Eye (tissue), 1 donor: ENCODE results near the gene ITLN2.
"Not testable (repeated sequence)": the region's sequence is repeated elsewhere in the genome, so short reads cannot be mapped to it uniquely, and the experiment has no call there.

Experiments
- DNase-seq: peaks from one replicate; pipeline ENCODE4 v3.0.0-alpha.2; 2015

The ITLN2 gene

DNA sequence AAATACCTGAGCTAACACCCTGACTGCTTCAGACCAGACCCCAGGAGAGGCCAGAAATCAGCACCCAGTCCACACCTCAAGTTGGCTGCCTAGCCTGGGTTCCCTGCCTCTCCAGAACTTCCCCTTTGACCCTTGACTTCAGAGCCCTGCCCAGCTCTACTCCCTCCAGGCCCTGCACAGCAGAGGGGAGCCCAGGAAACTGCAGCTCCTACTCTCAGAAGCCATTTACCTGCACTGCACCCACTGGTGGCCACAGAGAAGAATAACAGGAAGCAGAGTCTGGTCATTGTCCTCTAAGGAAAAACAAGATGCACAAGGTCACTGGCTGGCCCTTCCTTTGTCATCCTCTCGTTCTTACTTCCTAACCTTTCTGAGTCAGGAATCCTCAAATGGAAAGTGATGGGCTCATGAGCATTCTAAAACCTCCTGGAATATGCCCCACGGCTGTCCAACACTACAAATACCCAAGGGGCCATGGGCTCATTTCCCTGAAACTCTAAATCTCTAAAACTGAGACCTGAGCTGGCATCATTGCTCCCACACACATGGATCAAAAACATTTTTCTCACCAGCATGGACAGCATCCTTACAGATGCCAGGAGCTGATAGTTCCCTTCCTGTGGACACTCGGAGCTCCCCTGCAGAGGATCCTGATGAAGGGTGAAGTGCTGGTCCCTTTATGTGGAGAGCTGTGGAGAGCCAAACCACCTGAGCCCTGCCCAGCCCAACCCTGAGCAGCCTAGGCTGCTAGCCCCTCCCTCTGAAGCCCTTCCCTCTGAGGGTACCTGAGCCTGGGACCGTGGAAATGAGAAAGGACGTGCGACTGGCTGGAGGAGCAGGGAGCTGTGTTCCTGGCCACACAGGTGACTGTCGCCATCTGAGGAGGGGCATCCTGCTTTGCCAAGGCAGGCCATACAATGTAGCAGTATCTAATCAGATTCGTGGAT lies at the start of gene ITLN2:
ITLN2 (minus strand) TSS at position 652 of the 947 bp plus-strand sequence; CDS start at position 584, 68 bp downstream.
- DNase-seq, result peak; percentile 27

DNA sequence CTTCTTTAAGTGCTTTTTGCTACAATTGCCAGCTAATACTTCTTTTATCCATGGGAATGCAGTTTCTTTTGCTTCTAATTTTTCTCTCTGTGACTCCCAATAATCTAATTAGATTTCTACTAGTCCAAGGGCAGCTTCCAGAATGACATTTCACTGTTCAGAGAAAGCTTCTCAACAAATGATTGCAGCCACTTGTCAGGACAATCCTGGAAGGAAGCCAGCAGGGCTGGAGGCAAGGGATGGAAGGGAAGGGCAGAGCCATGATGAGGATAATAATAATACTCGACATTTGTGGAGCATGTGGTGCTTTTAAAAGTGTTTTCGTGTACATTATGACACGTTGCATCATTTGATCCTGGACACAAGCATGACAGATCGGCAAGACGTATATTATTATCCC lies 46.9 kb upstream of the ITLN2 start:
- DNase-seq, result no peak

DNA sequence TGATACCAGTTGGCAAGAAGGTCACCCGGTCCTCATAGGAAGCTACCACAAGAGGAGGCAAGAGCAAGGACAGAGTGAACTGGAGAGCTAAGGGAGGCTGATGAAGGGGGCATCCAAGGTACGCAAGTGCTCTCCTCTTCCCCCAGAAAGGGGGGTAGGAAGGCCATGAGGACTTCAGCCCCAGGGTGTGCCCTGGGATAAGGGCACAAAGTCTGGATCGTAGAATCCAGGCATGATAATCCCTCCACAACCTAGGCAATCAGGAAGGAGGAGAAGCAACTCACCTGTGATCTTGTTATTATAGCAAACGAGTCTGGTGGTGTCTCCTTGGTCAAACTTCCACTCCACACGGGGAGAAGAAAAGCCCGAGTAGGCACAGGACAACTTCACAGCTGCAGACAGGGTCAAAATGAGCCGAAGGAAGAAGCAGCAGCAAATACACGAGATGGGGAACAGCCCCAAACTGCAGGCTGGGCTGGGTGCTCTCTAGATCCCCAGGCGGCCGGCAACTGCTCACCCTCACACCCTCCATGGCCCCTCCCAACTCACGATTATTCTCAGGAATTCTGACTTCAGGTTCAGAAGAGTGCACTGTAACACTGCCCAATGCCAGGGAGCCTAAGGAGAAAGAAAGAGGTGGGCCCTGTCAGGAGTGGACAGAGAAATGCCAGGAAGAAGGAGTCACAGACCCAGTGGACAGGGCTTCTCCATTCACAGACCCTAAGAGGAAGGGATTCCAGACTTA lies 46.3 kb upstream of the ITLN2 start:
- DNase-seq, result no peak

DNA sequence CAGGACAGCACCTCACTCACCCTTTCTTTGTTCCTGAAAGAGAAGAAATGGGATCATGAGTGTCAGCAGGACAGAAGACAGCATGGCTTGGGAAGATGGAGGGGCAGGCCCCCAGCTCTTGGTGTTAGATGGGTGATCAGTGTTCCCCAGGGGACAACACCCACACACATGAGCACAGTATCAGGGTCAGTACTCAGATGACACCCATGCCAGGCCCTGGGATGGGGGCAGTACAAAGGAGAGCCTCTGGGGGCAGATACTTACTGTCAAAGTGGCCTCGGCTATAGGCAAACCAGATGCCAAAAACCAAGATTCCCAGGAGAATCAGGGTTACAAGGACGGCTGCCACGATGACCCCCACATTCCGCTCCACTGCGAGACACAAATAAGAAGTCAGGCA lies 44.8 kb upstream of the ITLN2 start:
- no peak for DNase-seq

DNA sequence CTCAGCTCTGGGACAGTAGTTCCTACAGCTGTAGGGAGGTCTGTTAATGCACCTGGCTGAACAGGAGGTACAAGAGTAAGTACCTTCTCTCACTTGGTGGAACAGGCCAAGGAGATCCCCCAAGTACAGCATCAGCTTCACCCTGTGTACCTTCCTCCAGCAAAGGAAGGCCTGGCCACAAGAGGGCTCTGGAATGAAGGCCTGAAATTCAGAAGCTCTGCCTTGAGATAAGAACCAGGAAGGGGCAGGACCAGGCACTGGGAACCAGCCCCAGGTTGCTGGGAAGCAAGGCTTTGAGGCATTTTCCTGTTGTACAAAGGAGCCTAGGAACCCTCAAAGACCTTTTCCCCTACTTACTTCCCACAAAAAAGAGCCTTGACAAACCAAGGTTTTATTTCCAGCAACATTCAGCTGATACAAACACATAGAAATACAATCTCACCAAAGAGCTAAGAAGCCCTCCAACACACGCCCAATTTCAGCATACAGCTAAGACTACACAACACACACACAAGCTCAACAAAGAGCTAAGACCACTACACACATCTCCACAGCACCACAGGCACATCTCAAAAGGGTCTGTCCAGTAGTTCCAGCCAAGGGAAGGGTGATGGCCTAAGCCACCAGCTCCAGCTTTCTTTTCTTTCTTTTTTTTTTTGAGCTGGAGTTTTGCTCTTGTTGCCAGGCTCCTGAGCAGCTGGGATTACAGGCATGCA lies 42.9 kb upstream of the ITLN2 start:
- no peak for DNase-seq

DNA sequence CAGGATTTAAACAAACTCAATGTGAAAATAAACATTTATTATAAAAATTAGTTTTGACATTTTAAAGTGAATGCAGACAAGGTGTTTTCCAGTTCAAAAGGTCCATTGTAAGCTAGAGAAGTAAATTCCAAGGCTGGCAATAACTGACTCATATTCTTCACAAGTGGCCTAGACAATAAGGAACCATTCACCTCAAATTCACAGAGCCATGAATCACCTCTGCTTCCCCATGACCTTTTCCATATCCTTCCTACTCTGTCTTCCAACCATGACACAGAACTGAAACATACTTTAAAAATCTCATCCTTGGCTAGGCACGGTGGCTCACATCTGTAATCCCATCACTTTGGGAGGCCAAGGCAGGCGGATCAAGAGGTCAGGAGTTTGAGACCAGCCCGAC lies 41.6 kb upstream of the ITLN2 start:
- DNase-seq, result no peak

DNA sequence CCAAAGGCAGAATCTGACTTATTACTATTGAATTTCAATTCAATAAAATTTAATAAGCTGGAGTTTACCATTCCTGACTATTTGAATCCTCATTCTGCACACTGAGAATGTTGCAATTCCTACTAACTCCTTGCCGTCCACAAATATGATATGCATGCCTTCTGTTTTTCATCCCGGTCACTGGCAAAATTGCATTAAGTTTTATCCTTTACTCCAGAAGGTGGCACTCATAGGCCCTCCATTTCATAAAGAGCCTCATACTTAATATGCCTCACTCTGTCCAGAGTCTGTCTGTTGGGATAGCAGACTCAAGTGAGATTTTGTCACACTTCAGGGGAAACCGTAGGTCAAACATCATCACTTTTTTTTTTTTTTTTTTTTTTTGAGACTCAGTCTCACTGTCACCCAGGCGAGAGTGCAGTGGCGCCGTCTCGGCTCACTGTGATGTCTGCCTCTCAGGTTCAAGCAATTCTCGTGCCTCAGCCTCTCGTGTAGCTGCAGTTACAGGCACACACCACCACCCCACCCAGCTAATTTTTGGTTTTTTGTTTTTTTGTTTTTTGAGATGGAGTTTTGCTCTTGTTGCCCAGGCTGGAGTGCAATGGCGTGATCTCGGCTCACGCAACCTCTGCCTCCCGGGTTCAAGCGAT lies 39.1 kb upstream of the ITLN2 start:
- DNase-seq, result peak; percentile 35

DNA sequence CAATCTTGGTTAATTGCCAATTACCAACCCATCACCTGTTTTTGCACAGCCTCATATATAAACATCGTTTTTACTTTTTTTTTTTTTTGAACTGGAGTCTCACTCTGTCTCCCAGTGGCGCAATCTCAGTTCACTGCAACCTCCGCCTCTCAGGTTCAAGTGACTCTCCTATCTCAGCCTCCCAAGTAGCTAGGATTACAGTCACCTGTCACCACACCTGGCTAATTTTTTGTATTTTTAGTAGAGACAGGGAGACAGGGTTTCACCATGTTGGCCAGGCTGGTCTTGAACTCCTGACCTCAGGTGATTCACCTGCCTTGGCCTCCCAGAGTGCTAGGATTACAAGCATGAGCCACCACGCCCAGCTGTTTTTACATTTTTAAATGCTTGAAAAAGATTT lies 37.4 kb upstream of the ITLN2 start:
- DNase-seq, result not testable (repeated sequence)

DNA sequence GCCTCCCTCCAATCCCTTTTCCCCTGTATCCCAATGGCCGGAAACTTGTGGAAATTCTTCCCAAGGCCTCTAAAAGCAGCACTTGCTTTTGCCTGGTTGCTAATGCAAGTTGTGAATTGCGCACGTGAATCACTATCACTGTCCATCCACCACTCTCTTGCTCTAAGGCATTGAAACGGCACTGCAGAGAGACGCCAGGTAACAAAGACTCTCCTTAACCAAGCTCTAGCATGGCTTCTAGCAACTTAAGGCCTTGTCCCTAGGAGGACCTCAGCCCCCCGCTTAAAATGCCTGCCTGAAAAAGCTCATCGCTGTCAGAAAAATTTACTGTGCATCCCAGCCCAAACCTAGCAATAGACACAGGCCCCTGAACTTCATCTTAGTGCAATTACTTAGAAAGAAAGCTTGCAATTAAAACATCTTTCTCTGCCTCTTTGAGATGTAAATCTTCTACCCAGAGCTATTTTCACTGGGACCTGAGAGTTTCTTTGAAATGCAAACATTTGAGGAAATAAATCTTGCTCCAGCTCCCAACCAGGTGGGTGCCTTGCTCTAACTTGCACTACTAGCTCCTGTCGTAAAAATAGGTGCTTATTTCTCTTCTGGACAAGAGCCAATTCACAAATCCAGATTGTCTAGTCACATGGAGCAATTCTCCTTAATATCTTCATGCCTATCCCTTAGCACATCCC lies 32.9 kb upstream of the ITLN2 start:
- no peak for DNase-seq

DNA sequence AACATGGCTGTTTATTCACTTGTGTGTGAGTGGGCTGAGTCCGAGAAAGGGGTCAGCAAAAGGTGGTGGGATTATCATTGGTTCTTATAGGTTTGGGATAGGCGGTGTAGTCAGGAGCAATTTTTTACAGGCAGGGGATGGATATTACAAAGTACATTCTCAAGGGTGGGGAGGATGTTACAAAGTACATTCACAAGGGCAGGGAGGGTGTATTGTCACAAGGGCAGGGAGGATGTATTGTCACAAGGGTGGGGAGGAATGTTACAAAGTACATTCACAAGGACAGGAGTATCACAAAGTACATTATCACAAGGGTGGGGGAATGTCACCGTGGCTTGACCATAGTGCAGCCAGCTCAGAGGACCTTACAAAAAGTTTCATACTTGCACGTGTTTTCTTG lies 31.1 kb upstream of the ITLN2 start:
- no peak for DNase-seq

DNA sequence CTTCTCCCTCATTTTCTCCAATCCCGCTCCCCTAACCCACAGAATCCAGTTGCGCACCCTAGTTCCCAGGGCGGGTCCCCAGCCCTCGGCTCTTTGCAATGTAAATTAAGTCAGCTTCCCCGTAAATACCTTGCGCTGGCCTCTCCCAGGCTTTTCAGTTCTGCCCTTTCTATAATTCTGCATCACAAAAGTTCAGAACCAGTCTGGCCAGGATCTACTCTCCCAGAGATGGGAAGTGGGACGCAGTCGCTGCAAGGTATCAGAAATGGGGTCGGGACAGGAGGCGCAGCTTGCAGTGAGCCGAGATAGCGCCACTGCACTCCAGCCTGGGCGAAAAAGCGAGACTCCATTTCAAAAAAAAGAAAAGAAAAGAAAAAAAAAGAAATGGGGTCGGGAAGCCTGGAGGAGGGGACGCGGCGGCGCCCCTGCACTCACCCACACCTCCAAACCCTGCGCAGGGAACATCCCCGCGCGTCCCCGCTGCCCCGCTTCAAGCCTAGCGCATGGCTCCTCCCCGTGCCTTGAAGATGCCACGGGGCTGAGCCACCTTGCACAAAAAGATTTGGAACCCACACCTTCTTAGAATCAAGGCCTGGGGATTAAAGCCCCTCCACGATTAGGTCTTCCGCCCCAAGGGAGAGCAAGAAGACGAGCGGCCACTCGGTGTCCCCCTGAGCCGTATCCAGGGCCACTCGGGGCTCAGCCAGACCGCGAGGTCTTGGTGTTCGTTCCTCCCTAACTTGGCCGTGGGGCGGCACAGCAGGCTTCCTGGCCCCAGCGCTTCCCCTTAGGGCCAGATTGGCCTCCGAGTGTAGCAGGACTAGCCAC lies 27.2 kb upstream of the ITLN2 start:
- DNase-seq, result peak; percentile 27

DNA sequence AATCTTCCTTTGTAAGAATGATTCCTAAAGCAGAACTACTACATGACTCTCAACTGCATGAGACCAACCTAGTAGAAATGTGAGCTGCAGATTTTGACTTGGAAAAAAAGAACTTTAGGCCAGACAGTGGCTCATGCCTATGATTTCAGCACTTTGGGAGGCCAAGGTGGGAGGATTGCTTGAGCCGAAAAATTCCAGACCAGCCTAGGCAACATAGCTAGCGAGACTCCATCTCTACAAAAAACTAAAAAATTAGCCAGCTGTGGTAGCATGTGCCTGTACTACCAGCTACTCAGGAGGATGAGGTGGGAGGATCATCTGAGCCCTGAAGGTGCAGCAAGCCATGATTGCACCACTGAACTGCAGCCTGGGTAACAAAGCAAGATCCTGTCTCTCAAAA lies 24.7 kb upstream of the ITLN2 start:
- DNase-seq, result no peak

DNA sequence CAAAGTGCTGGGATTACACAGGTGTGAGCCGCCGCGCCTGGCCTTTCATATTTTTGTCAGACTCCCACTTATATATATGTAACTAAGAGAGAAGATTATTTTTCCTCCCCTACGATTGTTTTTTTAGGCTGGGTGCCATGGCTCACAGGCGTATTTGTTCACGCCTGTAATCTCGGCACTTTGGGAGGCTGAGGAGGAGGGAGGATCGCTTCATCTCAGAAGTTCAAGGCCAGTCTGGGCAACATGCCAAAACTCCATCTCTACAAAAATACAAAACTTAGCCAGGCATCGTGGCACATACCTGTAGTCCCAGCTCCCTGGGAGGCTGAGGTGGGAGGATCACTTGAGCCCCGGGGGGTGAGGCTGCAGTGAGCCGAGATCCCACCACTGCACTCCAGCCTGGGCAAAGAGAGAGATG lies 23.9 kb upstream of the ITLN2 start:
- DNase-seq, result no peak

DNA sequence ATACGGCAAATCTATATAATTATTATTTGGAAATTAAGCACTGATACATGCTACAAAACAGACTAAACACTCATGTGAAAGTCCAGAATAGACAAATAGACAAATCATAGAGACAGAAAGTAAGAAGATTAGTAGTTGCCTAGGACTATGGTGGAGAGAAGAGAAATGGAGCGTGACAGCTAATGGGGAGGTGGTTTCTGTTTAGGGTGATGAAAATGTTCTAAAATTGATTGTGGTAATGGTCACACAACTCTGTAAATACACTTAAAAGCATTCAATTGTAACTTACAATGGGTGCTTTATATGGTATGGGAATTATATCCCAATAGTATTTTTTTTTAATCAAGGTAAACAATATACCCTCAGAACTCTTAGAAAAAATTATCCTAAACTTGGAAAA lies 20.4 kb upstream of the ITLN2 start:
- DNase-seq, result no peak

DNA sequence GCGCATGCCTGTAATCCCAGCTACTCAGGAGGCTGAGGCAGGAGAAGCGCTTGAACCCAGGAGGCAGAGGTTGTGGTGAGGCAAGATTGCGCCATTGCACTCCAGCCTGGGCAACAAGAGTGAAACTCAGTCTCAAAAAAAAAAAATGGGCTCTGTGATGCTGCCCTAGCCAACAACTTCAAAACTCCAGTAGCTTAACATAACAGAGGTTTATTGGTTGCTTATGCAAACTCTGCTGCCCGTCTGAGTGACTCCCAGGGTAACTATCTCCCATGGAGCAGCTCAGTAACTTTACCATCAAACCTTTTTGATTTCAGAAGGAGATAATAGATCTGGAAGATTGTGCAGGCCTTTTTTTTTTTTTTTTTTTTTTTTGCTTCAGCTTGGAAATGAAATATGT lies 18.9 kb upstream of the ITLN2 start:
- no peak for DNase-seq

DNA sequence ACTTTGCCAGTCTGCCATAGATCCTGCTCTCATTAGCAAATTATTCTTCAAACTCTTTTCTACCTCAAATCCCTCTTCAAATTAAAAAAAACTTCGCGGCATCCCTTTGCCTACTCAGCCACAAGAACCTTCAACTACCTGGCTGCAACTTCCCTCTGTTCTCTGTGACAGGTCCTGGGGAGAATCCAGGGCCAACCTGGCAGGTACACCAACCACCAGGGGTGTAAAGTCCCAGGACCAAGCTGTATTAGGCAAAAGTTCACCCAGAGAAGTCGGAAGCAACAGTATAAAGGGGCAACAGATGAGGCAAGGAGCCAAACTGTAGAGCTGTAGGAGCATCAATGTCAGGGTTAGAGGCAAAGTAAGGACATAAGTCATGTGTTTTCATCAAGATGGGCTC lies 18.3 kb upstream of the ITLN2 start:
- DNase-seq, result no peak

DNA sequence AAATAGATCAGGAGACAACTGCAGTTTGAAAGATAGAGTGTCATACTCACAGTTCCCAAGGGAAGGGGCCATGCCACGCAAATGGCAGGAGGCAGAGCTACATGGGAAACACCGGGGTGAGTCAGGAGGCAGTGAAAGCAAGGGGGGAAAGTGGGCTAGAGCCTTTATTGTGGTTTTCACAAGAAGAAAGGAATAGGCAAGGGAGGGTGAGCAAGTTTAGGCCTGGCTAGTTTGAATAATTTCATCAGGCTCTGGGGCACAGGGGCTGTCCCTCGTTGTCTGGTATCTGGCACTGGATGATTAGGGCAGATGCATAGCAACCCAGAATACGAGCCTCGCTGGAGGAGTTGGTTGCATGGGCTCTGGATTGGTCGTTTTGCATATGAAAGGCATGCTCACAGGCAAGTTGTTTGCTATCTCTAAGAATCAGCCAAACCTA lies 17.0 kb upstream of the ITLN2 start:
- no peak for DNase-seq

DNA sequence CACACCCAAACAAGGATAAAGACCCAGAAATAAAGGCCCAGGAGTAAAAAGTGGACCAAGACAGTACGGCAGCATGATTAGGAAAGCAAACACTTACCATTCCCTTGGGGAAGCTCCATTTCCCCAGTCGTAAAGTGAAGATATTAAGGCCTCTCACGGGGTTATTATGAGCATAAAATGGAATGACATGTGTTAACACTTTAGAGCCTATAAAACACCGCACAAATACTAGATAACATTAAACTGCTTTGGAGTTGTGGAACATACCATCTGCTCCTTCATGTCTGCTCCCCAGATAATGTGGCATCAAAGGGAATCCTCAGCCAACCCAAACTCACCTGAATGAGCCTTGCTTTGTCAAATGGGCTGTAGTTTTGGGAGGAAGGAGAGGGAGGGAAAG lies 8.9 kb upstream of the ITLN2 start:
- no peak for DNase-seq

DNA sequence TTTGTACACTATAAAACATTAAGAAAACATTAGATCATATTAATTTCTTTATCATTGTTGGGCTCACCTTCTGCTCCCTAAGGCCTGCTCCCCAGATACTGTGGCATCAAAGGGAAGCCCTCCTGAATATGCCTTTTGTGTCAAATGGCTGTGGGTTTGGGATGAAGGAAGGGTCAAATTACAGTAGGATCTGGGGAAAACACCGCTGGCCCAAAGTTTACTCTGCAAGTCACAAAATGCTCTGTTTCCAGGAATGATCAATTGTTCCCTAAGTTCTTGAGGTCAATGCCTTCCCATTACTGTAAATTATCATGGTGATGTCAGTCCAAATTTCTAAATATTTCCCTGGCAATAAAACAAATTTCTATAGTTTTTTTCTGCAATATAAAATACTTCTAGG lies 6.8 kb upstream of the ITLN2 start:
- DNase-seq, result no peak

DNA sequence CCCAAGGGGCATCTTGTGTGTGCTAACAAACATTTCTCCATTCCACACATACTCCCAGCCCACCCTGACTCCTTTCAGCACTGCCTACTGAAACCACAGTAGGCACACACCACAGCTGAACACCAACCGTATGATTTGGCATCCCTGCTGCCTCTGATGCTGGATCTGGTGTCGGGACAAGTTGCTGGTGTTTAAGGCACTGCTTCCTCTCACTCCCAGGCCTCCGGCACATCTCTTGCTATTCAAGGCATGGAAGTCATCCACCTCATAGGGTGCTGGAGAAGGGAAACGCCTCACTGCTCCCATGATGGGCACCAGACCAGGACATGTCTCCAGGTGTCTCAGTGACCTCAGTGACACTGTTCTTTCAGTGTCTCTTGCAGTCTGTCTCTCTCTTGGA lies 2.4 kb upstream of the ITLN2 start:
- DNase-seq, result no peak

DNA sequence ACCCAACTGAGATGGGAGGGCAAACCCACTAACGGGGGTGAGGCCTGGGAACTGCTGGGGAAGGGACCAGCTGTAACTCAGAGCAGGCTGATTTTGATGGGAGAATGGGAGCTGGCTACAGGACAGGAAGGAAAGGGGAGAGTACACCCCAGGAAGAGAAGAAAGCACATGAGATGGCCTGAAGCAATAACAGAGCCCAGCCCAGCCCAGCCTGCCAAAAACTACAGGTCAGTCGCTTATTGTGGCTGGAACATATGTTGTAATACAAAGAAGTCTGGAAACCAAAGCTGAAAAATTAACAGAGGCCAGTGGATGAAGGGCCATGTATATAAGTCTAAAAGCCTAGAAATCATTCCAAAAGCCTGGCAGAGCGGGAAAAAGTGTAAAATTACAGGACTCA lies 1.6 kb downstream of the ITLN2 start:
- no peak for DNase-seq
